NCI-H2029 (cell line): ENCODE data around the gene ETNPPL.

ENCODE experiments used
- DNase-seq: peaks from one replicate; lab custom pipeline; 2025; lab: John Stamatoyannopoulos, UW

The ETNPPL gene

DNA sequence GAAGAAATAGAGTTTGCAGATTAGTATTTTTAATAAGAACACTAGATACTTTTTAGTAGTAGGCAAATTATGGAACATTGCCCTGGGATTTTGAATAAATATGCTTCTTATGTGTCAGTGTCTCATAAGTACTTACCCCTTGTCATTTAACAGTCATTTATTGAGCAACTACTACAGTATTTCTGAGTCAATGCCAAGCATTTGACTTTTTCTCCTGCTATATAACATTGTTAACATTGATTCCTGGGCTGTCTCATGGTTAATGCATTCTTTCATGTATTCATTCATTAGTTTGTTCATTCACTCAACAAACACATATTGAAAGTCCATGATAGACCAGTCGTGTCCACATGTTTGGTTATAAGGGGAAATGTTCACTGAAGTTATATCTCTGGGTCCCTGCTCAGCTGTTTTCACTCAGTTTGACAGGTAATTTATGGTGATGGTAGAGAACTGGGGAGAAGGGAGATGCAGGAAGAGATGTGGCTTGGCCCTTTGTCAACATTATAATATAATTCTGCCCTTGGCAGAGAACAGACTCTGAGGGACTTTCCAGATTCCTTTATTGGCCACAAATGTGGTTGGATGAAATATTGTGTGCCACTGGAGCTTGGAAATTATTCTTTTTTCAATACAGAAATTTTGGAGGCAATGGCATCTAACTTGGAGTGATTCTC lies 62.6 kb downstream of the ETNPPL start:
- no peak for DNase-seq

DNA sequence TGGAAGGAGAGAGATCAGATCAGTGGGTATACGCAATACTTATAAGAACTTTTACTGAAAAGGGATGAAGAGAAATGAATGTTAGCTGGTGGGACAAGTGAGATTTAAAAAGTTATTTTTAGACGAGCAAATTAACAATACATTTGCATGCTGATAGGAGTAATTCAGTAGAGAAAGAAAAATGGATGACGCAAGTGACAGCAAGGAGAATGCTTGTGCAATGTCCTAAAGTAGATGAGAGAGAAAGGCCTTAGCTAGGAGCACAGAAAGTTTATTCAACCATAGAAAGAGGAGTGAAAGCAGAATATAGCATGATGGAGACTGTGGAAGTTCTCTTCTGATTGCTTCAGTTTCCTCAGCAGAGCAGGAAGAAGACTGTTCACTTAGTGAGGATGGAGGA lies 66.7 kb downstream of the ETNPPL start:
- no peak for DNase-seq

DNA sequence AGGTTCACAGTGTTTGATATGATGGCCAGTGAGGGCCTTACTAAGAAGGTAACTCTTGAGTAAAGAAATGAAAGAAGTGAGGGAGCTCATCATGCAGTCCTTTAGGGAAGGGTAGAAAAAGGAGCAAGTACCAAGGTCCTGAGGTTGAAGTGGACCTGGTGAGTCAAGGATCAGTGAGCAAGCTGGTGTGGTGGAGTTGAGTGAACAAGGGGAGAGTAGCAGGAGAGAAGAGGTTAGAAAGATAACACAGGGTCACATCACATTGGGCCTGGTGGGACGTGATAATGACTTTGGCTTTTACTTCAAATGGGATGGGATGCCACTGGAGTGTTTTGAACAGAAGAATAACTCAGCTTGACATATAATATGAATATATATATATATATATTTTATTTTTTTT lies 67.8 kb downstream of the ETNPPL start:
- no peak for DNase-seq

DNA sequence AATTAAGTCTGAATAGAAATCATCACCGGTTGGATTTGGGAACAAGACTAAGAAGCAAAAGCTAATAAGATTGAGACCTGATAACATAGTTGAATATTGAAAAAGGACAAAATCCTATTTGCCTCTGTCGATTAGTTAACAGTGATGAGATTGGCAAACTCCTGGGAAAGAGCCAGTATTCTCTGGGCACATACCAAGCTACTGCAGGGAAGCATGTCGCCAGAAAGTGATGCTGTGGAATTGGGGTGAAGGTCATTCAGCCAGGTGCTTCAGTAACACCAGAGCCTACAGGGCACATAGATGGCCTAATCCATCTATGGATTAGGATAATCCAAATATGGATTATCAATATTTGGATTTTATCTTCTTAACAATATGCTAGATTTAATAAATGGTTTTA lies 68.4 kb downstream of the ETNPPL start:
- no peak for DNase-seq

DNA sequence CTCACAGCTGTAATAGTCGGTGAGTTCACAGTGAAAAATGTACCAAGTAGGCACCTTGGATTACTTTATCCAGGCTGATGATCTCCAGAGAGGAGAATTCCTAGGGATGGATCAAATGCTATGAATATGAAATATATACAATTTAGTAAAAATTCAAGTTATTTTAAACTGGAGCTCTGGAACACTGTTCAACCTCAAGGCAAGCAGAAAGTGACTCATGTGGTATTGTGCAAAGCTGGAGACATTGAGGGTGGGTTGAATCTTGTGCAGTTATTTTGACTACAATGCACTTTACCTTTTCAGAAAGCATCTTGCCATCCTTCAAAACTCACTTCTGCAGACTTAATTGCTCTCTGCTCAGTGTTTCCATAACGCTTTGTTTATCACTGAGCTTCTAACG lies 69.0 kb downstream of the ETNPPL start:
- DNase-seq, result no peak

DNA sequence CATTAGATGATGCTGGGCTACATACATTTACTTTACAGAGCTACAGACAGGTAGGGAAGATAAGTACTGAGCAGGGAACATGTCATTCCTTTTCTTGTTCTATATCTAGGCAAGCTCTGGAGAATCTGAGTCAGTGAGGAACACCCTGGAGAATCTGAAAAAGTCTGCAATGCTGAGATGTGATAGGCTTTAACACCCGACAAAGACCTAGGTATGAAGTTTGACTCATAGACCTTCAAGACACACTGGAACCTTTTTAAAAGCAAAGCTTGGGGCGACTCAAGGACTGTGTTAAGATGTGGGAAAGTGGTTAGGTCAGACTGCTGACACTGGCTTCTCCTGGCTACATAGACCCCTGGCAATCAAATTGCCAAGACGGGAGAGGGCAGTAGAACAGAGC lies 69.6 kb downstream of the ETNPPL start:
- DNase-seq, result no peak
